ELF-1 (cell line): ENCODE data around the gene GKN2.
"Not testable (repeated sequence)": the region's sequence is repeated elsewhere in the genome, so short reads cannot be mapped to it uniquely, and the experiment has no call there.

ENCODE experiments used
- DNase-seq: peaks from one replicate; pipeline ENCODE4 v3.0.0-alpha.2; 2016; ENCODE audit warnings: low read depth, low spot score

Gene GKN2

DNA sequence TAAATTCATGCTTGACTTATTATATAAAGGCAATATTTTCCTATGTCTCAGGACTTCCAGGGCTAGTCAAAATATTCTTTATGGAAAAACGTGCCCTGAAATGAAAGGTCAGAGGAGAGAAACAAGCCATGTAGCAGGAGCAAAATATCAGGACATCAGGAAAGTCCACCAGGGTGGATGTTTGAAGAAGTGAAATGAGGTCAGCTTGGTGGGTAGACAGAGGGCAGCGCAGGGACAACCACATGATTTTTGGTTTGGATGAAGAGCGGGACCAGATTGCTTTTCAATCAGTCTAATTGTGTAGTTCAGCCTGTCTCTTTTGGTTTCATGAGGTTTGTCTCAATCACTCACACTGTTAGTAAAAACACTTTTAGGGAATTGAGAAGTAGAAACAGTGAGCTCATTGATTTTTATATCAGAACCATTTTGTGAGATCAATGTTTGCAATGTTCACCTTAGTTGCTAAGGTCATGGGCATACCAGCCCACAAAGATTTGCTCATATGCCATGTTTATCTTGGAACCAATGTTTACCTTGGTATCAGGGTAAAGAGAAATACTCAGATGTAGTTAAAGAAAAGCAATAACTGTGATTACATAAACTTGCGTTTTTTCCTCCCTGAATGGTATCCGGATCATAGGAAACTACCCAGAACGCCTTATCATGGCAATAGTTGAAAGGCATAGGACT, 32.1 kb downstream of the GKN2 start:
- DNase-seq = no peak

DNA sequence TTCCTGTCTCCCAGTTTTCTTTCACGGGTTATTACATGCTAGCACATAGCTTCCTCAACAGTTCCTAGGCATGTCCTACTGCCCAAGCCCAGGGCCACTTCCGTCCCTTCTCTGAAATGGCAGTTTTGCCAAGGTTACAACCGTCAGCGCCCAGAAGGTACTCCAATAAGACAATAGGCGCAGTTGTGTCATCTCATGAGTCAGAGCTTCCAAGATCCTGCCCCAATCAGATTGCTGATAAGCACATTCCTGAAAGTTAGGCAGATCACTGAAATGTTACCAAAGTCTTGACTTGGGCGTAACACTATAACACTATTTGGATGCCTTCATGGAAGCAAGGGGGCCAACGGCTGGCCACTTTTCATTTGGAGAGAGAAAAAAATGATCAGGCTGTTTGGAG, 34.2 kb downstream of the GKN2 start:
- no peak for DNase-seq

DNA sequence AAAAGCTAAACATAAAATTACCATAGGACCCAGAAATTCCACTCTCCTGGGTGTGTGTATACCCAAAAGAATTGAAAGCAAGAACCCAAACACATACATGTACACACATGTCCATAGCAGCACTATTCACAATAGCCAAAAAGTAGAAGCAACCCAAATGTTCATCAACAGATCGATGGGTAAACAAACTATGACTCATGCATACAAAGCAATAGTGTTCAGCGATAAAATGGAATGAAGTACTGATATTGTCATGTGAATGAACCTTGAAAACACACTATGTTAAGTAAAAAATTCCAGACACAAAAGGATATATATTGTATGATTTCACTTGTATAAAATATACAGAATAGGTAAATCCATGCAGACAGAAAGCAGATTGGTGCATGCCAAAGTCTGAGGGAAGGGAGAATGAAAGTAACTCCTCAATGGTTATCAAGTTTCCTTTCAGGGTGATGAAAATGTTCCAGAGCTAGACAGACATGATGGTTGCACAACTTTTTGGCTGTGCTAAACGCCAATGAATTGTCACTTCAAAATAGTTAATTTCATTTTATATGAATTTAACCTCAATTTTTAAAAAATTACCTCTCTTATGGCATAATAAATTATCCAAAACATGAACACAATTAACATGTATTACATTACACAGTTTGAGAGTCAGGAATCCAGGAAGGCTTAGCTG, 35.5 kb downstream of the GKN2 start:
- no peak for DNase-seq

DNA sequence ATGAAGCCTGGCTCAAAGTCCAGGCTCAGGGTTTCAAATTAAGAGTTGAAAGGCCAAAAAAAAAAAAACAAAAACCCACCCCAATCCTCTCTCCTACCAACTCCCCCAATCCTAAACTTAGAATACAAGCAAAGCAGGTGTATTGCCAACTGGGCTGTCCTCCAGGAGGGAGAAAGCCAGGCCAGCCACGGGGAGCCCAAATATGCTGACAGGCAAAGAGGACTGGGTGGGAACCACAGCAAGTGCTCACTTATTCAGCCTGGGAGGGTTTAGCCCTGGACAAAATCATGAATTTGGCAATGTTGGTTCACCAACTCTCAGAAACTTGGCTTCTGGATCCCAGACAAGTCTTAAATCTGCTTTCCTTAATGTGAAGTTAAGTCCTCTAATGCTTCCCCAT, 36.5 kb downstream of the GKN2 start:
- no peak for DNase-seq

DNA sequence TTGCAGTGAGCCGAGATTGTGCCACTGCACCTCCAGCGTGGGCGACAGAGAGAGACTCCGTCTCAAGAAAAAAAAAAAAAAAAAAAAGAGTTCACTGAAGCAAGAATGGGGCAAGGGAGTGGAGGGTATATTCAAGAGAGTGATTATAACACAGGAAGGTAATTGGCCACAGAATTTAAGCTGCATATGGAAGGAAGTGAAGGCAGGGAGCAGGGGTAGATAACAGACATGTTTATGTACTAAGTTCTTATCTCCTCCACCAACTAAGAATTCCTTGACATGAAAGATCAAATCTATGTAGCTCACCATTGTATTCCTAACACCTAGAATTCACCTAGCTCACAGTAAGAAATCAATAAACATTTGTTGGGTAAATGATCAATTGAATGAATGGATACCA, 37.3 kb downstream of the GKN2 start:
- DNase-seq = no peak

DNA sequence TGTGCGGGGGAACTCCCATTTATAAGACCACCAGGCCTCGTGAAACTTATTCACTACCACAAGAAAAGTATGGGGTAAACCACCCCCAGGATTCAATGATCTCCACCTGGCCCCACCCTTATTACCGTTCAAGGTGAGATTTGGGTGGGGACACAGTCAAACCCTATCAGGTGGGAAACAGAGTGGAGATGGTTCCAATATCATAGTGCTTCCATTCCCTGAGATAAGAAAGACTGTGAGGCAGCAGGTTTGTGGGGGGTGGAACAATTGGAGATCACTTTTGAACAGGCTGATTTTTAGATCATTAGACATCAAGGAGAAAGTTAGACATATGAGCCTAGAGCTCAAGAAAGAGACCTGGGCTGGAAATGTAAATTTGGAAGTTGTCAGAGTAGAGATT, 39.3 kb downstream of the GKN2 start:
- DNase-seq = no peak

DNA sequence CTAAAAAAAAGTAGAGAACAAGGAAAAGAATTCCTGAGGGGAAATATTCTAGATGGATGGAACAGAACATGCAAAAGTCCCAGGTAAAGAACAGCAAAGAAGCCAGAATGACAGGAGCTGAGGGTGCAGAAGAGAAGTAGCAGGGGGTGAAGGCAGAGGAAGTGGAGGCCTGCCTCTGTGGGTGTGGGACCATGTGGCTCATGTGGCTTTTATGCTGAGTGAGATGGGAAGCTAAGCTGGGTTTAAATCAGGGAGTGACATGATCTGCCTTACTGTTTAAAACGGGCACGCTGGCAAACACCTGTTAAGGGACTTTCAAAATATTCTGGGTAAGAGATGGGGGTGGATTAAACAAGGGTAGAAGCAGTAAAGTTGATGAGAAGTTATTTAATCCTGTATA, 40.0 kb downstream of the GKN2 start:
- no peak for DNase-seq

DNA sequence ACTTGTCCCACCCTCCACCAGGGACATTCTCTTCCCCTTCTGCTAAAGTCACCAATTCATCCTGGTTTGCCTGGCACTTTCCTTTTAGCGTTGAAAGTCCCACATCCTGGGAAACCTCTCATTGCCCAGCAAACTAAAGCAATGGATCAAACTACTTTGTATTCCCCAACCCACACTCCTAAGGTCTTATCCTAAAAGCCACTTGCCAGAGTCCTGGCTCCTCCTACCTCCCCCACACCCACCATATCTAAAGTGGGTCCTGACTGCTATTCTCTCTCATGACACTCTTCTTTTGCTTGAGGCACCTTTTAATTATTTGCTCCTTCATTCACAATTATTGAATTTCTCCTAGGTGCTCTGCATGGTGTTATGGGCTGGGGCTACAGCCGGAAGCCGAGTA, 40.6 kb downstream of the GKN2 start:
- no peak for DNase-seq

DNA sequence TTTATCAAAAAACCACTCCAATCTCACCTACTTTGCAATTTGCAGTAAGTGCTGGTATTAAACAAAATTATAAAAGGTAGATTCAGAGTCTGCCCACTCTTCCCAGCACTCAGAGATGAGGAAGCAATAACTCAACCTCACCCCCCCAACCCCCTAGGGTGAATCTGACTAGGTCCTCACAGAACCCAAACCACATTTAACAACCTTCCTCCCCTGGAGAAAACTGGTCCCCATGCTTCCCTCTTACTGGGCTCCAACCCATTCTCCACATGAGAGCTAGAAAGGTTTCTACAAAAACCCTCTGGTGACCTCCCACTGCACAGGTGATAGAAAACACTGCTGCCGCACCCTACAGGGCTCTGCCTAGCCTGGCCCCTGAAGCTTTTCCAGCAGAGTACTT, 41.0 kb downstream of the GKN2 start:
- no peak for DNase-seq

DNA sequence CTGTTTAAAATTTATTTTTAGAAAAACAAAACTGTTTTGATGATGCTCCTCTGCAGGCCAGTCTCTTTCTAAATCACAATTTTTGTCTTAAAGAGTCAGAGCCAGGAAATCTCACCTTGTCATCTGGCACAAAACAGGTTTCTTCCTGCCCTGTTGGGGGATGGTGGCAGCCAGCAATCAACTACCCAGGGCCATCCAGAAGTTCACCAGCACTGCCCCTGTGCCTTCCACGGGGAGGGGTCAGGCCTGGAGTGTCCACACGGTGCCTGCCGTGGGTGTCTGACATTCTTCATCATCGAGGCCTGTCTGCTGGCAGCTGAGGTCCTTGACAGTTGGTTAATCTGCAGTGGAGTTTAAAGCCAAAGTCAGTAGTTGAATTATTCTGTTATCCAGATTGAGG, 41.4 kb downstream of the GKN2 start:
- no peak for DNase-seq

DNA sequence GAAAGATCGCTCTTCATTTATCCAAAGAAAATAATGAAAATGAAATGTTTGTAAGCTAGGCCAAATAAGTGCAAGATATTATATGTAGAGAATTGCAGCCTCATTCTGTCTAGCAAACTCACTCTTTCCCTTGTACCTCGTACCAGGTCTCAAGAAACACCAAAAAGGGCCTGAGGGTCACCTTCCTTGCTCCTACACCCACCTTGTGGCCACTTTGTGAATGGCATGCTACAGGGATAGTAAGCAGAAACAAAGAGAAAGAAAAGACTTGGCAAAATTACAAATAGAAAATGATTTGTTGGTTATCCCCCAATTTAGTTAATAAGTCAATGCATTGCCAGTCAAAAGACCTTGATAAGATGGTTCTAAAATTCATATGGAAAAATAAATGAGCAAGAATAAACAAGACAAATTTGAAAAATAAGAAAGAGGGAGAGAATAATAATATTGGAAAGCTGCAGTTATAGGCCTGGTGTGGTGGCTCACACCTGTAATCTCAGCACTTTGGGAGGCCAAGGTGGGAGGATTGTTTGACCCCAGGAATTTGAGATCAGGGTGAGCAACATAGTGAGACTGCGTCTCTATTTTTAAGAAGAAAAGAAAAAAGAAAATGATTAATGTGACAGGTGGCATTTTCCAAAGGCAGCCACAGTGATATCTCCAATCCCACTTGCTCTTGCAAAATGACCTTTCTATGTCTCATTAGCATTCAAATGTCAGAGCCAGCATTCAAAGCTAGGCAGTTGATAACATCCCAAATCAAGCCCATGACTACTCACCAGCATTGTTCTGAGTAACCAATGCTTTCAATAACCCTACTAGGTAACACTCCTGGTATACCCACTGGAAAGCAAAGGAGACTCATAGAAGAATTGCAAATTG, 42.7 kb downstream of the GKN2 start:
- DNase-seq = peak; percentile 57

DNA sequence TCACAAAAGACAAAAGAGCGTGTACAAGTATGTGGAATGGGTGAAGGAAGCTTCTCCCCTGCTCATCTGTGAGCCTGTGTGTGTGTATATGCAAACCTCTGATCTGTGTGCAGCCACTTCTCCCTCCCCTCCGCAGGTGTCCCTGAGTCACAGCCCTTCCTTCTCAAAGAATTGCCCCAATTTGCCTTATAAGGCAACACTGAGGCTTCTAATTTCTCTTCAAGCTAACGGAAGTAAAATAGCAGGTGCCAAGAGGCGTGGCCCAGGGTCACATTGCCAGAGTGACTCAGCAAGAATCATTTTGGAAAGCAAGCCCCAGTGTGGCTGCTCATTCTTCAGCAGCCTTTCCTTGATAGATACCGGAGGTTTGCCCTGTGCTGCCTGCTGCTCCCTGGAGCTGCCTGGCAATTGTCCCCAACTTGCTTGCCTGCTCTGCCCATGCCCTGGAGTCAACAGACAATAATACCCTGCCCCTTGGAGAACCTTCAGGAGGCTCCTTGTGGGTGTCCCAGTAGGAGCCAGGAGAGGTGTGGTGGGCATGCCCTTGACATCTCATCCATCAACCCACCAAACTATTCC, 44.2 kb downstream of the GKN2 start:
- peak; percentile 67 for DNase-seq

DNA sequence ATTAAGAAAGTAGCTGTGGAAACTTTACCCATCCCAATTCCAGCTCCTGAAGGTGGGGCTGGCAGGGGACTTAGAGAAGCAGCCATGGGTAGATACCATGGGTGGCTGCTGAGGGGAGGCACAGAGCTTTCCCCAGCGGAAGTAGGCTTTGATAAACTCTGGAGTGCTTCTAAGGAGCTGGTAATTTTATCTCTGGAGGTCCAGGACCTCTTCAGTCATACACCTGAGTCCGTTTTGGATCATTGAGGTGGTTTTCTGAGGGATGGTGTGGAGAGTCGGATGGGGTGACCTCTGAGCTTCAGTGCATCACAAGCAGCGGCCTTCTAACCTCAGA, 44.8 kb downstream of the GKN2 start:
- no peak for DNase-seq

DNA sequence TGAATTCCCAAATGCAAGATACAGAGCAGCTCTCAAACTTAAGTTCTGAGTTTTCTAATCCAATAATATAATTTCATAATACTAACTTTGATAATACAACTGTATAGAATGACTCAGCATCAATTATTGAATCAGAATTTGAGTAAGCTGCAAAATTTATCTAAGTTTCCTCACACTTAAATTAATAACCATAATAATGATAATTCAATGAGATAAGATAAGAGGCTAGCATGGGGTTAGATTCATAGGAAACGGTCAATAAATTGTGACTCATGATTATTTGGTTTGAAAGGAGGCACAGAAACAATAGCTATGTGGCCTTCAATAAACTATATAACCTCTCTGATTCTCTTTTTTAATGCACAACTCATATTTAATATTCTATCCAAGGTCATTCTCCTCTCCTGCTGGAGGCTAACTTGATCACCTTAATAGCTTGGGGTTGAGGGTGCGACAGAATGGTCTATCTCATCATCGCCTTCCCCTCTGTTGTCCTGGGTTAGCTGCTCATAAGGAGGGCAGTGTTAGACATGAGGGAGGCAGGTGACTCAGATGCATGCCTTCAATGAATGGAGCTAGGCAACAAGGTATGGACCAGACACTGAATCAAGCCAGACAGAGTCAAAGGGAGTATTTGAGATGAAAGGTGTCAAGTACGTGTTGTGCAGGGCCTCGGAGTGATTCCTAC, 45.3 kb downstream of the GKN2 start:
- no peak for DNase-seq

DNA sequence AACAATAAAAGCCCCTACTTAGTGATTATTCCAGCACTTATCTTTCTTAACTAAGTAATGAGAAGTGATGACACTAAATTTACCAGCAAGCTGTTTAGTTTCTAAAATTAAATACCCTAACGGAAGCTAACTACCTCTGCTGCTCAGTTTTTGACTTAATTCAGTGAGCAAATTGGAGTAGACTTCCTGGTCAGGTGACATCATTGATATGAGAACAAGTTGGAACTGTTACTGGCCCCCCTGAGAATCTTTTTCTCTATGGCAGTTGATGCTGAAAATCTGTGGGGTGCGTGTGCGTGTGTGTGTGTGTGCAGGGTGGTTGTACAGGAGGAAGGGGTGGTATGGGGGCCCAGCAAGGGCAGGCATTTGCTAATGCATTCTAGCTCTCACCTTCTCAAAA, 46.0 kb downstream of the GKN2 start:
- no peak for DNase-seq

DNA sequence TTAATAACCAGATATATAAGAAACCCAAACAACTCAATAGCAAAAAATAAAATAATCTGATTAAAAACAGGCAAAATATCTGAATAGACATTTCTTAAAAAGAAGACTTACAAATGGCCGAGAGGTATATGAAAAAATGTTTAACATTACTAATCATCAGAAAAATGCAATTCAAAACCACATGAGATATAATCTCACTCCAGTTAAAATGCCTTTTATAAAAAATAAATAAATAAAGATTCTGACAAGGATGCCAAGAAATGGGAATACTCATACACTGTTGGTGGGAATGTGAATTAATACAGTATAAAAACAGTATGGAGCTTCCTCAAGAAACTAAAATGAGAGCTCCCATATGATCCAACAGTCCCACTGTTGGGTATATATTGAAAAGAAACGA, 47.6 kb downstream of the GKN2 start:
- DNase-seq = no peak

DNA sequence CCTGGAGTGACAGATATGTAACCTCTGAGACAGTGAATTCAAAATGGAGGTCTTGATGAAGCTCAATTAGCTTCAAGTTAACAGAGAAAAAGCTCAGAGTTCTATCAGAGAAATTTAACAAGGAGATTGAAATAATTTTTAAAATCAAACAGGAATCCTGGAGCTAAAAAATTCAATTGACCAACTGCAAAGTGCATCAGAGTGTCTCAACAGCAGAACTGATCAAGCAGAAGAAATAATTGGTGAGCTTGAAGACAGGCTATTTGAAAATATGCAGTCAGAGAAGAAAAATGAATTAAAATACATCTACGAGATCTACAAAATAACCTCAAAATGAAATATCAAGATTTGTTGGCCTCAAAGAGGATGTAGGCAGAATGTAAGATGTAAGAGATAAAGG, 51.1 kb downstream of the GKN2 start:
- DNase-seq = no peak

DNA sequence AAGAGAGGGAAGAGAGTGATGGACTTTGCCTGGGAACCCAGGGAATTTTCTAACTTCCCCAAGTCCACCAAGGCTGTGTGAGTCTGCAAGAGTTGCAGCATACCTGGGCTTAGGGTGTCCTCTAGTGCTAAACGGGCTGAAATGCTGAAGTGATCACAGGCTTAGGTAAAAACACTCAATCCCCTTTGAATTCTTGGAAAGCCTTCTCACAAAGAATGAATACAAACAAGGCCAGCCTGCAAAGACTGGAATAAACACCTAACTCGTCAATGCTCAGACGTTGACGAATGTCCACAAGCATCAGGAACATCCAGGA, 51.5 kb downstream of the GKN2 start:
- peak; percentile 28 for DNase-seq

DNA sequence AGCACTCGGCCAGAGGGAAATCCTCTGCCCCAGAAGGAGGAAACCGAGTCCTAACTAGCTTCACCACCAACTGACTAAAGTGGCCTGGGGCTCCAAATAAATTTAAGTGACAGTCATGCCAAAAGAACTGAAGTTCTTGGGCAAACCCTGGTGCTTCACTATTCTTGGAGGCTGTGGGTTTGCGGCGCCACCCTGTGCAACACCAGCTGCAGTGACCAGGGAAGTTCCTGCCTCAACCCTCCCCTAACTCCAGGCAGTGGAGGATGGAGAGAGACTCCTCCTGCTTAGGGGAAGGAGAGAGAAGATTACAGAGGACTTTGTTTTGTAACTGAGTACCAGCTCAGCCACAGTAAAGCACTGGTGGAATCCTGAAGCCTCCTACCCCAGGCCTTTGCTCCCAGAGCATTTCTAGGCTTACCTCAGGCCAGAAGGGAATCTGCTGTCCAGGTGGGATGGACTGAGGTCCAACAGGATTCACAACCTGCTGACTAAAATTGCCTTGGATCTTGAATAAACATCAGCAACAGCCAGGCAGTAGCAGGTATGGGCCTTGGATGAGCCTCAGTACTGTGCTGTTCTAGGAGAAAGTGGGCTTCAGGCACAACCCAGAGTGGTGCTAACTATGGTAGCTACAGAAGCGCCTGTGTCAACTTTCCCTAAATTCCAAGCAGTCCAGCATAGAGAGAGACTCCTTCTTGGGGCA, 52.0 kb downstream of the GKN2 start:
- DNase-seq = no peak

DNA sequence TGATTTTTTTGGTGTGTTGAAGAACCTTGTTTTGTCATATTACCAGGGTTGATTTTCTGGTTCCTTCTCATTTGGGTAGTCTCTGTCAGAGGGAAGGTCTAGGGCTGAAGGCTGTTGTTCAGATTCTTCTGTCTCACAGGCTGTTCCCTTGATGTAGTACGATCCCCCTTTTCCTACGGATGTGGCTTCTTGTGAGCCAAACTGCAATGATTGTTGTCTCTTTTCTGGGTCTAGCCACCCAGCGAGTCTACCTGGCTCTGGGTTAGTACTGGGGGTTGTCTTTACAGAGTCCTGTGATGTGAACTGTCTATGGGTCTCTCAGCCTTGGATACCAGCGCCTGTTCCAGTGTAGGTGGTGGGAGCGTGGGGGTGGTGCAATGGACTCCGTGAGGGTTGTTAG, 56.7 kb downstream of the GKN2 start:
- DNase-seq = not testable (repeated sequence)
